HEK293 (cell line): ENCODE results near the gene BTC.

Source experiments
- CTCF ChIA-PET: fragments of 350-600 bp; formaldehyde crosslinking; extraction: SDS; loops from one replicate; lab custom pipeline; 2021; ENCODE audit warnings: antibody characterized with exemption; lab: Yijun Ruan, JAX
- POLR2A ChIA-PET: fragments of 300-600 bp; formaldehyde crosslinking; extraction: SDS; loops from one replicate; lab custom pipeline; 2020; ENCODE audit warnings: antibody characterized with exemption, inconsistent platforms; lab: Yijun Ruan, JAX
- H3K27ac ChIP-seq: fragments of 200-500 bp; sonication (Bioruptor generic); 2 replicates; pipeline ENCODE4 v1.5.1; 2014; ENCODE audit warnings: low read depth, low read length, control low read depth, inconsistent platforms; ENCODE audit errors: extremely low read depth
- H3K36me3 ChIP-seq, 2 experiments: fragments of 200-500 bp in 1 of 2; sonication (Bioruptor generic) in 1 of 2; 1 replicate in 1 of 2; 2 replicates in 1 of 2; pipeline ENCODE4 v1.5.1; 2014 to 2017; ENCODE audit warnings: inconsistent platforms in 2 of 2, low read length in 2 of 2; ENCODE audit not compliant: control insufficient read depth in 2 of 2, insufficient read depth in 1 of 2
- H3K4me1 ChIP-seq: fragments of 200-500 bp; sonication (Bioruptor generic); 2 replicates; pipeline ENCODE4 v1.5.1; 2014; ENCODE audit warnings: mild to moderate bottlenecking, low read length, inconsistent platforms; ENCODE audit not compliant: control insufficient read depth, insufficient read depth
- H3K4me3 ChIP-seq: 2 replicates; pipeline ENCODE4 v1.5.1; 2011; ENCODE audit warnings: low read depth, mild to moderate bottlenecking, control low read depth, low read length, moderate library complexity
- H3K9me3 ChIP-seq: fragments of 200-500 bp; sonication (Bioruptor generic); 2 replicates; pipeline ENCODE4 v1.5.1; 2014; ENCODE audit warnings: low read depth, low read length, inconsistent platforms; ENCODE audit not compliant: control insufficient read depth, insufficient read depth
- GLI4 ChIP-seq: fragments of 450-650 bp; formaldehyde crosslinking; IDR thresholded peaks from 2 replicates; pipeline ENCODE4 v1.5.1; 2016; ENCODE audit warnings: missing biosample characterization, missing genetic modification characterization
- HOXA7 ChIP-seq: sonication (generic); formaldehyde crosslinking; IDR thresholded peaks from 2 replicates; pipeline ENCODE4 v1.8.1; 2022; ENCODE audit warnings: missing genetic modification reagents, borderline replicate concordance
- PRDM1 ChIP-seq: fragments of 450-650 bp; formaldehyde crosslinking; IDR thresholded peaks from 2 replicates; pipeline ENCODE4; 2016; ENCODE audit warnings: missing biosample characterization, missing genetic modification characterization
- PRDM4 ChIP-seq: fragments of 450-650 bp; formaldehyde crosslinking; IDR thresholded peaks from 2 replicates; pipeline ENCODE4 v1.5.1; 2017; ENCODE audit warnings: missing biosample characterization, missing genetic modification characterization
- SP7 ChIP-seq: fragments of 450-650 bp; formaldehyde crosslinking; IDR thresholded peaks from 2 replicates; pipeline ENCODE4 v1.5.1; 2016; ENCODE audit warnings: missing biosample characterization, missing genetic modification characterization
- ZFHX2 ChIP-seq: fragments of 450-650 bp; formaldehyde crosslinking; conservative IDR thresholded peaks from 2 replicates; pipeline ENCODE4 v1.5.1; 2016; ENCODE audit warnings: missing biosample characterization, missing genetic modification characterization
- ZNF174 ChIP-seq: fragments of 450-650 bp; formaldehyde crosslinking; IDR thresholded peaks from 2 replicates; pipeline ENCODE4 v1.5.0; 2017; ENCODE audit warnings: missing biosample characterization, mild to moderate bottlenecking, missing genetic modification characterization
- ZNF449 ChIP-seq: fragments of 450-650 bp; formaldehyde crosslinking; IDR thresholded peaks from 2 replicates; pipeline ENCODE4 v1.5.1; 2017; ENCODE audit warnings: missing biosample characterization, mild to moderate bottlenecking, missing genetic modification characterization, moderate library complexity
- ZNF521 ChIP-seq: fragments of 450-650 bp; formaldehyde crosslinking; IDR thresholded peaks from 2 replicates; pipeline ENCODE4 v1.5.1; 2017; ENCODE audit warnings: missing biosample characterization, mild to moderate bottlenecking, missing genetic modification characterization
- ZNF555 ChIP-seq: fragments of 450-650 bp; formaldehyde crosslinking; conservative IDR thresholded peaks from 2 replicates; pipeline ENCODE4 v1.5.1; 2017; ENCODE audit warnings: missing biosample characterization, mild to moderate bottlenecking, missing genetic modification characterization, inconsistent platforms
- ZNF558 ChIP-seq: fragments of 450-650 bp; formaldehyde crosslinking; IDR thresholded peaks from 2 replicates; pipeline ENCODE4 v1.5.1; 2016; ENCODE audit warnings: missing biosample characterization, missing genetic modification characterization
- ZNF560 ChIP-seq: fragments of 450-650 bp; formaldehyde crosslinking; IDR thresholded peaks from 2 replicates; pipeline ENCODE4 v1.5.1; 2017; ENCODE audit warnings: missing biosample characterization, missing genetic modification characterization, borderline replicate concordance
- ZNF623 ChIP-seq: fragments of 450-650 bp; formaldehyde crosslinking; IDR thresholded peaks from 2 replicates; pipeline ENCODE4 v1.5.1; 2016; ENCODE audit warnings: missing biosample characterization, missing genetic modification characterization
- ZNF626 ChIP-seq: fragments of 450-650 bp; sonication (Bioruptor Pico); formaldehyde crosslinking; IDR thresholded peaks from 2 replicates; pipeline ENCODE4 v1.5.1; 2018; ENCODE audit warnings: missing biosample characterization, missing genetic modification characterization, inconsistent platforms
- ZNF692 ChIP-seq: fragments of 450-650 bp; formaldehyde crosslinking; IDR thresholded peaks from 2 replicates; pipeline ENCODE4 v1.5.1; 2016; ENCODE audit warnings: missing biosample characterization, missing genetic modification characterization
- ZNF76 ChIP-seq: fragments of 450-650 bp; formaldehyde crosslinking; IDR thresholded peaks from 2 replicates; pipeline ENCODE4; 2016; ENCODE audit warnings: low read depth, missing biosample characterization, missing genetic modification characterization, borderline replicate concordance
- ZNF785 ChIP-seq: fragments of 450-650 bp; formaldehyde crosslinking; IDR thresholded peaks from 2 replicates; pipeline ENCODE4 v1.5.1; 2016; ENCODE audit warnings: missing biosample characterization, missing genetic modification characterization
- ZNF830 ChIP-seq: fragments of 450-650 bp; IDR thresholded peaks from 2 replicates; pipeline ENCODE4 v1.5.0; 2018; ENCODE audit warnings: missing biosample characterization, missing genetic modification characterization, low read depth, mild to moderate bottlenecking, moderate library complexity
- ZNF843 ChIP-seq: fragments of 450-650 bp; formaldehyde crosslinking; IDR thresholded peaks from 2 replicates; pipeline ENCODE4 v1.5.1; 2016; ENCODE audit warnings: missing biosample characterization, missing genetic modification characterization
- TF ChIP-seq, protein P1 (sequence below): fragments of 450-650 bp; formaldehyde crosslinking; IDR thresholded peaks from 2 replicates; pipeline ENCODE4 v1.5.1; 2016; ENCODE audit warnings: missing biosample characterization, missing genetic modification characterization
- TF ChIP-seq, protein P2 (sequence below): fragments of 450-650 bp; formaldehyde crosslinking; IDR thresholded peaks from 2 replicates; pipeline ENCODE4 v1.5.1; 2016; ENCODE audit warnings: missing biosample characterization, missing genetic modification characterization

BTC gene

GRCh38 chr4:74751247-74751646, 43.1 kb downstream of the BTC start (continued):
- TF ChIP-seq ZNF560 (no peak), HOXA7 (no peak), ZNF521 (tag by site-specific recombination) (no peak), PRDM1 (tag by site-specific recombination) (no peak), SP7 (tag by site-specific recombination) (no peak), ZNF843 (no peak)

GRCh38 chr4:74742185-74742584, 52.1 kb downstream of the BTC start:
- no peak for TF ChIP-seq ZNF692 (tag by site-specific recombination)
- TF ChIP-seq ZNF830 (tag by site-specific recombination), result no peak
- TF ChIP-seq ZNF560, result no peak
- no peak for TF ChIP-seq ZNF76 (tag by site-specific recombination)
- no peak for TF ChIP-seq PRDM4 (tag by site-specific recombination)
- TF ChIP-seq GLI4 (tag by site-specific recombination), result no peak
- H3K27ac ChIP-seq, result no peak overlapping the region
- POLR2A ChIA-PET, result no interaction called here
- H3K9me3 ChIP-seq, result no peaks in the 10 kb centered on the region
- CTCF ChIA-PET, result no interaction called here
- H3K36me3 ChIP-seq, result no peaks in the 10 kb centered on the region
- no peaks in the 10 kb centered on the region for H3K4me1 ChIP-seq
- no peak overlapping the region for H3K4me3 ChIP-seq

- H3K27ac ChIP-seq, result no peak overlapping the region
- H3K4me1 ChIP-seq, result no peaks in the 10 kb centered on the region
- H3K4me3 ChIP-seq, result no peak overlapping the region
- TF ChIP-seq PRDM1 (tag by site-specific recombination), result no peak
- no peak for TF ChIP-seq ZNF174 (tag by site-specific recombination)
- no peak for TF ChIP-seq ZNF555 (tag by site-specific recombination)
- TF ChIP-seq, protein P1, sequence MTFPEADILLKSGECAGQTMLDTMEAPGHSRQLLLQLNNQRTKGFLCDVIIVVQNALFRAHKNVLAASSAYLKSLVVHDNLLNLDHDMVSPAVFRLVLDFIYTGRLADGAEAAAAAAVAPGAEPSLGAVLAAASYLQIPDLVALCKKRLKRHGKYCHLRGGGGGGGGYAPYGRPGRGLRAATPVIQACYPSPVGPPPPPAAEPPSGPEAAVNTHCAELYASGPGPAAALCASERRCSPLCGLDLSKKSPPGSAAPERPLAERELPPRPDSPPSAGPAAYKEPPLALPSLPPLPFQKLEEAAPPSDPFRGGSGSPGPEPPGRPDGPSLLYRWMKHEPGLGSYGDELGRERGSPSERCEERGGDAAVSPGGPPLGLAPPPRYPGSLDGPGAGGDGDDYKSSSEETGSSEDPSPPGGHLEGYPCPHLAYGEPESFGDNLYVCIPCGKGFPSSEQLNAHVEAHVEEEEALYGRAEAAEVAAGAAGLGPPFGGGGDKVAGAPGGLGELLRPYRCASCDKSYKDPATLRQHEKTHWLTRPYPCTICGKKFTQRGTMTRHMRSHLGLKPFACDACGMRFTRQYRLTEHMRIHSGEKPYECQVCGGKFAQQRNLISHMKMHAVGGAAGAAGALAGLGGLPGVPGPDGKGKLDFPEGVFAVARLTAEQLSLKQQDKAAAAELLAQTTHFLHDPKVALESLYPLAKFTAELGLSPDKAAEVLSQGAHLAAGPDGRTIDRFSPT (tag by site-specific recombination), result no peak
- no peak for TF ChIP-seq ZNF626 (tag by site-specific recombination)
- no peak for TF ChIP-seq ZNF623 (tag by site-specific recombination)
- no peak for TF ChIP-seq ZNF449
- no peak for TF ChIP-seq ZNF558
- TF ChIP-seq, protein P2, sequence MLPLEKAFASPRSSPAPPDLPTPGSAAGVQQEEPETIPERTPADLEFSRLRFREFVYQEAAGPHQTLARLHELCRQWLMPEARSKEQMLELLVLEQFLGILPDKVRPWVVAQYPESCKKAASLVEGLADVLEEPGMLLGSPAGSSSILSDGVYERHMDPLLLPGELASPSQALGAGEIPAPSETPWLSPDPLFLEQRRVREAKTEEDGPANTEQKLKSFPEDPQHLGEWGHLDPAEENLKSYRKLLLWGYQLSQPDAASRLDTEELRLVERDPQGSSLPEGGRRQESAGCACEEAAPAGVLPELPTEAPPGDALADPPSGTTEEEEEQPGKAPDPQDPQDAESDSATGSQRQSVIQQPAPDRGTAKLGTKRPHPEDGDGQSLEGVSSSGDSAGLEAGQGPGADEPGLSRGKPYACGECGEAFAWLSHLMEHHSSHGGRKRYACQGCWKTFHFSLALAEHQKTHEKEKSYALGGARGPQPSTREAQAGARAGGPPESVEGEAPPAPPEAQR (tag by site-specific recombination), result no peak
- TF ChIP-seq ZFHX2 (tag by site-specific recombination), result no peak
- no peak for TF ChIP-seq ZNF785 (tag by site-specific recombination)
- no peaks in the 10 kb centered on the region for H3K36me3 ChIP-seq
- POLR2A ChIA-PET, result no interaction called here
- CTCF ChIA-PET, result no interaction called here
- no peaks in the 10 kb centered on the region for H3K9me3 ChIP-seq
Measured at GRCh38 chr4:74738464-74739143, 55.7 kb downstream of the BTC start.
